ENCODE measurements around the gene PLCG2.

- no peak for TF ChIP-seq CTCF (IDR thresholded peaks at IDR 0.05; ENCODE audit: poor library complexity)
- TF ChIP-seq EZH2phosphoT487 (IDR thresholded peaks at IDR 0.05; ENCODE audit: low read depth, severe bottlenecking, unreplicated experiment) = no peak
- no peak for TF ChIP-seq EZH2 (IDR thresholded peaks at IDR 0.05; ENCODE audit: borderline replicate concordance)
These were observed 19.4 kb downstream of the PLCG2 start for GRCh38 chr16:81798311-81799137.
